GM18520 (cell line): ENCODE results near the gene PDYN.

Experiments
- ATAC-seq: cut with Tn5 transposase; IDR thresholded peaks from one replicate; pipeline ENCODE4 v1.9.1; 2021; ENCODE audit not compliant: unreplicated experiment

Gene PDYN

GRCh38 chr20:1935696-1936366 is 58.0 kb downstream of the PDYN start:
- no peak for ATAC-seq

- ATAC-seq = no peak
Observed at GRCh38 chr20:1934721-1935573, 58.9 kb downstream of the PDYN start.

GRCh38 chr20:1934156-1934555 is 59.7 kb downstream of the PDYN start:
- ATAC-seq = no peak

- no peak for ATAC-seq
Observed at GRCh38 chr20:1933465-1933870, 60.4 kb downstream of the PDYN start.

GRCh38 chr20:1932971-1933370 is 60.9 kb downstream of the PDYN start:
- ATAC-seq = no peak

- ATAC-seq = no peak
Observed at GRCh38 chr20:1931830-1932229, 62.0 kb downstream of the PDYN start.

GRCh38 chr20:1930165-1930564 is 63.7 kb downstream of the PDYN start:
- ATAC-seq = no peak

- no peak for ATAC-seq
Observed at GRCh38 chr20:1929460-1929859, 64.4 kb downstream of the PDYN start.

GRCh38 chr20:1928782-1929181 is 65.1 kb downstream of the PDYN start:
- no peak for ATAC-seq
